Nephron progenitor cell (in vitro differentiated cells): ENCODE measurements around the gene COLQ.

Experiments
- DNase-seq: peaks from one replicate; pipeline ENCODE4 v3.0.0; 2021
- H3K27ac Mint-ChIP-seq: 2 replicates; pipeline ENCODE4 v1.8.0; 2021; ENCODE audit warnings: mild to moderate bottlenecking, moderate library complexity, mixed read lengths
- H3K27me3 Mint-ChIP-seq: 2 replicates; pipeline ENCODE4 v1.8.0; 2021; ENCODE audit warnings: mild to moderate bottlenecking, low read depth, mixed read lengths; ENCODE audit not compliant: poor library complexity
- H3K36me3 Mint-ChIP-seq: 2 replicates; pipeline ENCODE4 v1.8.0; 2021; ENCODE audit warnings: low read depth, mixed read lengths
- H3K4me1 Mint-ChIP-seq: 2 replicates; pipeline ENCODE4 v1.8.0; 2021; ENCODE audit warnings: mixed read lengths
- H3K4me3 Mint-ChIP-seq: 2 replicates; pipeline ENCODE4 v1.8.0; 2021; ENCODE audit warnings: mild to moderate bottlenecking, moderate library complexity, mixed read lengths
- H3K9me3 Mint-ChIP-seq: 2 replicates; pipeline ENCODE4 v1.8.0; 2021; ENCODE audit warnings: mild to moderate bottlenecking, moderate library complexity, mixed read lengths
- CTCF ChIP-seq: fragments of 200-600 bp; sonication (generic); IDR thresholded peaks from 2 replicates; pipeline ENCODE4 v1.5.0; 2021; ENCODE audit warnings: antibody characterized with exemption

COLQ gene

GRCh38 chr3:15430624-15431023, 90.9 kb downstream of the COLQ start:
- no peak for DNase-seq
- Mint-ChIP-seq H3K36me3 (peaks cover 34% of the 10 kb centered on the region), H3K4me1 (peaks cover 36% of the 10 kb centered on the region), H3K9me3 (no peaks in the 10 kb centered on the region), H3K27me3 (no peaks in the 10 kb centered on the region), H3K4me3 (no peak overlapping the region), H3K27ac (no peak overlapping the region)
- no peak for TF ChIP-seq CTCF

GRCh38 chr3:15429080-15429479, 92.4 kb downstream of the COLQ start:
- Mint-ChIP-seq H3K4me3 (peak overlapping the region; percentile 100), H3K27me3 (no peaks in the 10 kb centered on the region), H3K36me3 (peaks cover 26% of the 10 kb centered on the region), H3K27ac (no peak overlapping the region), H3K9me3 (no peaks in the 10 kb centered on the region), H3K4me1 (peaks cover 45% of the 10 kb centered on the region)
- DNase-seq, result no peak
- TF ChIP-seq CTCF, result no peak

GRCh38 chr3:15428539-15428938, 93.0 kb downstream of the COLQ start:
- H3K36me3 Mint-ChIP-seq, result peaks cover 25% of the 10 kb centered on the region
- no peaks in the 10 kb centered on the region for H3K27me3 Mint-ChIP-seq
- peak overlapping the region; percentile 15 for H3K27ac Mint-ChIP-seq
- no peaks in the 10 kb centered on the region for H3K9me3 Mint-ChIP-seq
- no peak for DNase-seq
- peak overlapping the region; percentile 100 for H3K4me3 Mint-ChIP-seq
- peaks cover 45% of the 10 kb centered on the region for H3K4me1 Mint-ChIP-seq
- no peak for TF ChIP-seq CTCF

- H3K36me3 Mint-ChIP-seq, result peaks cover 24% of the 10 kb centered on the region
- H3K27ac Mint-ChIP-seq, result peak overlapping the region; percentile 67
- no peak for TF ChIP-seq CTCF
- H3K4me1 Mint-ChIP-seq, result peaks cover 45% of the 10 kb centered on the region
- H3K9me3 Mint-ChIP-seq, result no peaks in the 10 kb centered on the region
- DNase-seq, result peak; percentile 10
- peak overlapping the region; percentile 100 for H3K4me3 Mint-ChIP-seq
- no peaks in the 10 kb centered on the region for H3K27me3 Mint-ChIP-seq
Observed at GRCh38 chr3:15427981-15428380, 93.5 kb downstream of the COLQ start.

- peaks cover 45% of the 10 kb centered on the region for H3K4me1 Mint-ChIP-seq
- H3K27ac Mint-ChIP-seq, result peak within 1 kb of the TSS; percentile 89
- H3K27me3 Mint-ChIP-seq, result no peaks in the 10 kb centered on the region
- H3K9me3 Mint-ChIP-seq, result no peaks in the 10 kb centered on the region
- peak within 1 kb of the TSS; percentile 100 for H3K4me3 Mint-ChIP-seq
- no peak for TF ChIP-seq CTCF
- DNase-seq, result peak; percentile 81
- H3K36me3 Mint-ChIP-seq, result peaks cover 30% of the 10 kb centered on the region
Observed at GRCh38 chr3:15427182-15427880, 94.2 kb downstream of the COLQ start, which contains the start of the genes EAF1 and METTL6. Gene EAF1 (plus strand): TSS chr3:15427598. CDS start chr3:15427780, 182 bp downstream. Gene METTL6 (minus strand): TSS chr3:15427544. CDS start chr3:15426511, 1,033 bp downstream.
